HG02759 (cell line): ENCODE measurements around the gene CNKSR3.

Experiments
- ATAC-seq: cut with Tn5 transposase; IDR thresholded peaks from one replicate; pipeline ENCODE4 v1.9.1; 2021; ENCODE audit warnings: mild to moderate bottlenecking, moderate library complexity; ENCODE audit not compliant: unreplicated experiment

CNKSR3 gene

GRCh38 chr6:154356690-154357089, 153.8 kb downstream of the CNKSR3 start, which contains the start of gene IPCEF1:
TSS of gene IPCEF1 (minus strand) at chr6:154356803. CDS start at chr6:154265947, 90,856 bp downstream.
- ATAC-seq = peak; percentile 30

GRCh38 chr6:154356113-154356512, 154.4 kb downstream of the CNKSR3 start:
- no peak for ATAC-seq

GRCh38 chr6:154354265-154354777, 156.2 kb downstream of the CNKSR3 start:
- no peak for ATAC-seq

GRCh38 chr6:154353626-154354025, 156.9 kb downstream of the CNKSR3 start:
- no peak for ATAC-seq

- ATAC-seq = peak; percentile 59
These were observed 157.4 kb downstream of the CNKSR3 start for GRCh38 chr6:154352898-154353585.

GRCh38 chr6:154350293-154350692, 160.2 kb downstream of the CNKSR3 start:
- ATAC-seq = no peak

GRCh38 chr6:154347981-154348380, 162.5 kb downstream of the CNKSR3 start:
- ATAC-seq = no peak

GRCh38 chr6:154345811-154346210, 164.7 kb downstream of the CNKSR3 start:
- ATAC-seq = no peak

- no peak for ATAC-seq
These were observed 166.8 kb downstream of the CNKSR3 start for GRCh38 chr6:154343473-154344308.

- ATAC-seq = no peak
These were observed 168.6 kb downstream of the CNKSR3 start for GRCh38 chr6:154341871-154342270.

GRCh38 chr6:154341336-154341735, 169.1 kb downstream of the CNKSR3 start:
- ATAC-seq = no peak
